ENCODE data around the gene GALNT2.

GALNT2 gene

DNA sequence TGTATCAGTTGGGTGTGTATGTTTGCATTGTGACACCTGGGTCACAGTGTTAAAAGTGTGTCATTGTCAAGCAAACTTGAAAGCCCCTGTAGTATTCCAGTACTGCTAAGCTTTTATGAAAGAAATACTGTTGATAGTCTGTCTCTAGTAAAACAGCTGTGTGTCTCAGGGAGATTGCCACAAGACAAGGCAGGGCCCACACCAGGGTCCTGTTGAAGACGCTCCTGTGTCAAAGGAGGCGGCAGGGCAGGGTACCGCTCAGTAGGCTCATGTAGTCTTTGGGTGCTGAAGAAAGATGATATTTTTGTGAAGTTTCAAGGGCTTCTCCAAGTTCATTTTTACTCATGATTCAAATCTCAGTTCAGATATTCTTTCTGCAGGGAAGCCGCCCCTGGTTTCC is 132.5 kb downstream of the GALNT2 start:
- TF ChIP-seq, protein P1, sequence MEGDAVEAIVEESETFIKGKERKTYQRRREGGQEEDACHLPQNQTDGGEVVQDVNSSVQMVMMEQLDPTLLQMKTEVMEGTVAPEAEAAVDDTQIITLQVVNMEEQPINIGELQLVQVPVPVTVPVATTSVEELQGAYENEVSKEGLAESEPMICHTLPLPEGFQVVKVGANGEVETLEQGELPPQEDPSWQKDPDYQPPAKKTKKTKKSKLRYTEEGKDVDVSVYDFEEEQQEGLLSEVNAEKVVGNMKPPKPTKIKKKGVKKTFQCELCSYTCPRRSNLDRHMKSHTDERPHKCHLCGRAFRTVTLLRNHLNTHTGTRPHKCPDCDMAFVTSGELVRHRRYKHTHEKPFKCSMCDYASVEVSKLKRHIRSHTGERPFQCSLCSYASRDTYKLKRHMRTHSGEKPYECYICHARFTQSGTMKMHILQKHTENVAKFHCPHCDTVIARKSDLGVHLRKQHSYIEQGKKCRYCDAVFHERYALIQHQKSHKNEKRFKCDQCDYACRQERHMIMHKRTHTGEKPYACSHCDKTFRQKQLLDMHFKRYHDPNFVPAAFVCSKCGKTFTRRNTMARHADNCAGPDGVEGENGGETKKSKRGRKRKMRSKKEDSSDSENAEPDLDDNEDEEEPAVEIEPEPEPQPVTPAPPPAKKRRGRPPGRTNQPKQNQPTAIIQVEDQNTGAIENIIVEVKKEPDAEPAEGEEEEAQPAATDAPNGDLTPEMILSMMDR (IDR thresholded peaks at IDR 0.05): no peak
- Histone ChIP-seq H3K36me3 (peaks cover 28% of the 10 kb centered on the region), H3K27ac (no peak overlapping the region), H3K9me3 (no peaks in the 10 kb centered on the region), H3K4me3 (ENCODE audit: low read depth in 1 of 2, low read length in 1 of 2) (no peak overlapping the region), H3K4me1 (ENCODE audit: control insufficient read depth in 1 of 2, insufficient read depth in 1 of 2, low read depth in 1 of 2, low read length in 1 of 2) (no peaks in the 10 kb centered on the region), H3K27me3 (no peaks in the 10 kb centered on the region)

DNA sequence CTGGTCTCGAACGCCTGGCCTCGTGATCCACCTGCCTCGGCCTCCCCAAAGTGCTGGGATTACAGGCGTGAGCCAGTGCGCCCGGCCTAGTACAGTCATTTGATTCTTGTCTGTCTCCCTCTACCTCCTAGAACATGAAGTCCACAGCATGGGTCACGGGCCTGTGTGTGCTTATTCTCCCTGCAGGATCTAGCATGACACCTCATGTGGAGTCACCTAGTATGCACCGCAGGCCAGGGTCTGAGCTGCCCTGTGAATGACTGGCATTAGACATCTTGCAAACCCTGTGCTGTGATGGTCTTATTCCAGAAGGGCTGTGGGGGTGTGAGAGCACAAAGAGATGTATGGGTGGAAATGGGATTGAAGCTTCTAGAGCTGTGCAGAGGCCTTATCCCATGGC is 133.2 kb downstream of the GALNT2 start:
- Histone ChIP-seq H3K36me3 (peaks cover 34% of the 10 kb centered on the region), H3K9me3 (no peaks in the 10 kb centered on the region), H3K4me3 (ENCODE audit: low read depth in 1 of 2, low read length in 1 of 2) (no peak overlapping the region), H3K27me3 (no peaks in the 10 kb centered on the region), H3K4me1 (ENCODE audit: control insufficient read depth in 1 of 2, insufficient read depth in 1 of 2, low read depth in 1 of 2, low read length in 1 of 2) (no peaks in the 10 kb centered on the region), H3K27ac (no peak overlapping the region)
- TF ChIP-seq, protein P1 (IDR thresholded peaks at IDR 0.05): no peak

DNA sequence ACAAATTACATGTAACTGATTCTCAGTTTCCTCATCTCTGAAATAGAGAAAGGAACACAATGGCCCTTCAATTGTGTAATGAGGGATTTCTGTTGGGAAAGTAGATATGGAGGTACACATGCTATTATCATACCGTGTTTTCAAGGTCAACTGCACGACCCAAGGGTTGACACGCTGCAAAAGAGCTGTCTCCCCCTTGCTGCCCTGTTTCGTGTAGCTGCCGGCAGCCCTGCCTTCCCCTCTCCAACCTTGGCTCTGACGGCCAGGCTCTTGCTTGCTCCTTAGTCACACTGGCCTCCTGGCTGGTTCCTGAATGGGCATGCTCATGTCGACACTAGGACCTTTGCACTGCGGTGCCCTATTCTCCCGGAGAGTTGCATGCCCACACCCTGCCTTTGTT is 134.4 kb downstream of the GALNT2 start:
- Histone ChIP-seq H3K27me3 (no peaks in the 10 kb centered on the region), H3K9me3 (no peaks in the 10 kb centered on the region), H3K36me3 (peaks cover 44% of the 10 kb centered on the region), H3K4me3 (ENCODE audit: low read depth in 1 of 2, low read length in 1 of 2) (no peak overlapping the region), H3K27ac (no peak overlapping the region), H3K4me1 (ENCODE audit: control insufficient read depth in 1 of 2, insufficient read depth in 1 of 2, low read depth in 1 of 2, low read length in 1 of 2) (no peaks in the 10 kb centered on the region)
- TF ChIP-seq, protein P1 (IDR thresholded peaks at IDR 0.05): no peak

DNA sequence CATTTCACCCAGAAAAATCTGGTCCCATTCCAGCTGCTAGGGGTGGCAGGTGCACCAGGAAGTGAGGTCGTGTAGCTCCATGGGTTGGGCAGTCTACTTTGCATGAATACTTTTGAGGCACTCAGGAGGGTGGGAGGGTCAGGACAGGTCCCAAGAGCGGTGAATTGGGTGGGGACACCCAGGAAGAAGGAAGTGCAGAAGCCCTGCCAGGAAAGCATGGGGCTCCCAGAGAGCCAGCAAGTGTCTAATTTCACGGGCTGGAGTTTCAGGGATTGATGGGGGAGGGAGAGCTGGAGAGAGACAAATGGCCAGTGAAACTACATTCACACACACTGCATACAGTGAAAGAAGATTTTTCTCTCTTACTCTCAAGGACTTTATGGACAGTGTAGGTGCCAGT is 137.8 kb downstream of the GALNT2 start:
- Histone ChIP-seq H3K9me3 (no peaks in the 10 kb centered on the region), H3K4me1 (ENCODE audit: control insufficient read depth in 1 of 2, insufficient read depth in 1 of 2, low read depth in 1 of 2, low read length in 1 of 2) (no peaks in the 10 kb centered on the region), H3K36me3 (peaks cover 34% of the 10 kb centered on the region), H3K27me3 (no peaks in the 10 kb centered on the region), H3K27ac (no peak overlapping the region), H3K4me3 (ENCODE audit: low read depth in 1 of 2, low read length in 1 of 2) (no peak overlapping the region)
- TF ChIP-seq, protein P1 (IDR thresholded peaks at IDR 0.05): no peak

DNA sequence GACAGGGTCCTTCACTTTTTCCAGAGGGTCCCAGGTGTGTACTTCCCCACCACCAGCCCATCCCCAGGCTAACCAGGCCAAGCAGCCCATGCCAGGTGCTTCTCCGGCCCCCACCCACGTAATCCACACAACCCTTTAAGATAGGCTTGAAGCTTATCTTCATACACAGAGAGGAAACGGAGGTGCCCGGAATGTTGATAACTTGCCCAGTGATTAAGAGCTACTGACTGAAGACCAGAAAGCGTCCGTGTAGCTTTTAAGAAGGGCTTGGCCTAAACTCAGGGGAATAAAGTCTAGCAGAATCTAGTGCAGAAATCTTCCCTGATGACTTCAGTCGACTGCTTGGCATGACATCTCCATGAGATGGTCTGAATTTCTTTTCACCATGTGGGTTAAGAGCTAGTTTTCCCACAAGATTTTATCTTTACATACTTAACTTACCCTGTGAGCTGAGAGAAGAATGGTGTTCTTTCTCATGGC is 138.7 kb downstream of the GALNT2 start:
- TF ChIP-seq, protein P1 (IDR thresholded peaks at IDR 0.05): no peak
- Histone ChIP-seq H3K27ac (no peak overlapping the region), H3K4me3 (ENCODE audit: low read depth in 1 of 2, low read length in 1 of 2) (no peak overlapping the region), H3K9me3 (no peaks in the 10 kb centered on the region), H3K36me3 (peaks cover 34% of the 10 kb centered on the region), H3K4me1 (ENCODE audit: control insufficient read depth in 1 of 2, insufficient read depth in 1 of 2, low read depth in 1 of 2, low read length in 1 of 2) (no peaks in the 10 kb centered on the region), H3K27me3 (no peaks in the 10 kb centered on the region)

DNA sequence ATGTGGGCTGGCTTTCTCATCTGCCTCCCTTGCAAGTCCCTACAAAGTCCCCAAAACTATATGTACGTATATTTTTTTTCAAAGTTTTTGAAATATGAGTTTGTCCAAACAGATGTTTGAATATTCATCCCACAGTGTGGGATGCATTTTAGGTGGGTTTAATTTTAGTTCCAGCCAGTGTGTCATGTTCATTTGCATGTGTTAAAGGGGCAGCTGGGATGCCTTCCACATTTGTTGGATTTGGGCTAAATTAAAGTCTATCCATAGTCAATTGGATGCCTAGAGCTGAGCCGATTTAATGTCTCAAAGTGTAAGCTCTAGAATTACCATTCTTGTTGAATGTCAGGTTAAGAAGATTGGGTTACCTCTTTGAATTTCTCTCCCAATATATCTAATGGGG is 139.2 kb downstream of the GALNT2 start:
- no peak overlapping the region for H3K4me3 ChIP-seq (ENCODE audit: low read depth in 1 of 2, low read length in 1 of 2)
- peaks cover 34% of the 10 kb centered on the region for H3K36me3 ChIP-seq
- H3K4me1 ChIP-seq (ENCODE audit: control insufficient read depth in 1 of 2, insufficient read depth in 1 of 2, low read depth in 1 of 2, low read length in 1 of 2): no peaks in the 10 kb centered on the region
- no peak overlapping the region for H3K27ac ChIP-seq
- TF ChIP-seq, protein P1 (IDR thresholded peaks at IDR 0.05): no peak
- H3K27me3 ChIP-seq: no peaks in the 10 kb centered on the region
- H3K9me3 ChIP-seq: no peaks in the 10 kb centered on the region
